C4-2B (cell line): ENCODE data around the gene NEU3.

ENCODE experiments used
- ZFX ChIP-seq: fragments of 450-650 bp; IDR thresholded peaks from 2 replicates; pipeline ENCODE4 v1.6.1; 2017
- TF ChIP-seq, protein P1 (sequence below): fragments of 450-650 bp; conservative IDR thresholded peaks from 2 replicates; pipeline ENCODE4 v1.5.1; 2017; ENCODE audit warnings: mild to moderate bottlenecking

GRCh38 chr11:75051043-75051442, 62.3 kb downstream of the NEU3 start:
- TF ChIP-seq, protein P1, sequence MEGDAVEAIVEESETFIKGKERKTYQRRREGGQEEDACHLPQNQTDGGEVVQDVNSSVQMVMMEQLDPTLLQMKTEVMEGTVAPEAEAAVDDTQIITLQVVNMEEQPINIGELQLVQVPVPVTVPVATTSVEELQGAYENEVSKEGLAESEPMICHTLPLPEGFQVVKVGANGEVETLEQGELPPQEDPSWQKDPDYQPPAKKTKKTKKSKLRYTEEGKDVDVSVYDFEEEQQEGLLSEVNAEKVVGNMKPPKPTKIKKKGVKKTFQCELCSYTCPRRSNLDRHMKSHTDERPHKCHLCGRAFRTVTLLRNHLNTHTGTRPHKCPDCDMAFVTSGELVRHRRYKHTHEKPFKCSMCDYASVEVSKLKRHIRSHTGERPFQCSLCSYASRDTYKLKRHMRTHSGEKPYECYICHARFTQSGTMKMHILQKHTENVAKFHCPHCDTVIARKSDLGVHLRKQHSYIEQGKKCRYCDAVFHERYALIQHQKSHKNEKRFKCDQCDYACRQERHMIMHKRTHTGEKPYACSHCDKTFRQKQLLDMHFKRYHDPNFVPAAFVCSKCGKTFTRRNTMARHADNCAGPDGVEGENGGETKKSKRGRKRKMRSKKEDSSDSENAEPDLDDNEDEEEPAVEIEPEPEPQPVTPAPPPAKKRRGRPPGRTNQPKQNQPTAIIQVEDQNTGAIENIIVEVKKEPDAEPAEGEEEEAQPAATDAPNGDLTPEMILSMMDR, result no peak
- TF ChIP-seq ZFX, result no peak
